ENCODE measurements around the gene PDZD2. TPM values are rescaled to one million over a fixed set of nuclear protein-coding genes. Genes with fewer than 3 reads are reported as not detected.

PDZD2 gene
- total and polyA plus RNA-seq, 8 donors = under 0.01 to 61.3 (median 5.8) TPM

DNA sequence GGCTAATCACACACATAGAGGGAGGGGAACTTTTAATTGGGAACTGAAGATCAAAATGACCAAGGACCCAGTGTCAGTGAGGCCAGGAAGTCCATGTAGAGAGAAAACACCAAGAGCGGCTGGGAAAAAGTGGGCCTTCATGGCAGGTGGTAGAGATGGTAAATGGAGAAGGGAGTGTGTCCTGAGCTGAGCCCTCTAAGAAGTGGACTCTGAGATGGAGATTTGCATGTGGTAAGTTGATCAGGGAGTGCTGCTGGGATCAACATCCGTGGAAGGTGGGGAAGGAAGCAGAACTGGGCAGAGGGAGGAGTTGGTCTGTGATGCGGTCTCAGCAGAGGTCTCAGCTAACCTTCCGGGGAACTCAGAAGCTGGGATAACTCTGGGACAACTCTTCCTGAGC is 18.9 kb upstream of the PDZD2 start:
- H3K27ac ChIP-seq = no peak overlapping the region
- no peaks in the 10 kb centered on the region for H3K9me3 ChIP-seq
- TF ChIP-seq EP300 (IDR thresholded peaks at IDR 0.05) (no peak), POLR2A (IDR thresholded peaks at IDR 0.05) (no peak), POLR2AphosphoS5 (IDR thresholded peaks at IDR 0.05) (no peak)
- TF ChIP-seq, protein P1, sequence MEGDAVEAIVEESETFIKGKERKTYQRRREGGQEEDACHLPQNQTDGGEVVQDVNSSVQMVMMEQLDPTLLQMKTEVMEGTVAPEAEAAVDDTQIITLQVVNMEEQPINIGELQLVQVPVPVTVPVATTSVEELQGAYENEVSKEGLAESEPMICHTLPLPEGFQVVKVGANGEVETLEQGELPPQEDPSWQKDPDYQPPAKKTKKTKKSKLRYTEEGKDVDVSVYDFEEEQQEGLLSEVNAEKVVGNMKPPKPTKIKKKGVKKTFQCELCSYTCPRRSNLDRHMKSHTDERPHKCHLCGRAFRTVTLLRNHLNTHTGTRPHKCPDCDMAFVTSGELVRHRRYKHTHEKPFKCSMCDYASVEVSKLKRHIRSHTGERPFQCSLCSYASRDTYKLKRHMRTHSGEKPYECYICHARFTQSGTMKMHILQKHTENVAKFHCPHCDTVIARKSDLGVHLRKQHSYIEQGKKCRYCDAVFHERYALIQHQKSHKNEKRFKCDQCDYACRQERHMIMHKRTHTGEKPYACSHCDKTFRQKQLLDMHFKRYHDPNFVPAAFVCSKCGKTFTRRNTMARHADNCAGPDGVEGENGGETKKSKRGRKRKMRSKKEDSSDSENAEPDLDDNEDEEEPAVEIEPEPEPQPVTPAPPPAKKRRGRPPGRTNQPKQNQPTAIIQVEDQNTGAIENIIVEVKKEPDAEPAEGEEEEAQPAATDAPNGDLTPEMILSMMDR (IDR thresholded peaks at IDR 0.05) = no peak
- DNase-seq = no peak
- H3K4me1 ChIP-seq = no peaks in the 10 kb centered on the region
- peaks cover 0 to 26% (median 7%) of the 10 kb centered on the region in 3 donors for H3K27me3 ChIP-seq
- 75 to 83% (median 78%) methylated on average over 4 of the region's 4 CpGs for WGBS, 5 donors
- intact Hi-C loops (cut with DNase I; ENCODE audit: low total_unique reads) = no loop called here
- H3K36me3 ChIP-seq = no peaks in the 10 kb centered on the region
- H3K4me3 ChIP-seq = no peak overlapping the region

DNA sequence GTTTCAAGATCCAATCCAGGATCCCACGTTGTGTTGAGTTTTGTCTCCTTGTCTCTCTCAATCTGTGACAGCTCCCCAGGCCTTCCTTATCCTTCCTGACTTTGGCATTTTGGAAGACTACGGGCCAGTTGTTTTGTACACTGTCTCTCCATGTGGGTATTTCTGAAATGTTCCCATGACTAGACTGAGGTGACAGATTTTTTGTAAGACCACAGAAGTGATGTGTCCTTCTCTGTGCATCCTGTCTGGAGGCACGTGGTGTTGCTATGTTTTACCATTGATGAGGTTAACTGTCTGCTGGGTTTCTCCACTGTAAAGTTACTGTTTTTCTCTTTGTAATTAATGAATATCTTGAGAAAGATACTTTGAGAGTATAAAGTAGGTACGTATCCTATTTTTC is 15.7 kb upstream of the PDZD2 start:
- Histone ChIP-seq H3K4me3 (no peak overlapping the region), H3K36me3 (no peaks in the 10 kb centered on the region), H3K4me1 (no peaks in the 10 kb centered on the region), H3K9me3 (no peaks in the 10 kb centered on the region), H3K27me3 (peaks cover 0 to 28% (median 6%) of the 10 kb centered on the region in 3 donors), H3K27ac (no peak overlapping the region)
- TF ChIP-seq POLR2A (IDR thresholded peaks at IDR 0.05) = no peak
- TF ChIP-seq, protein P1 (IDR thresholded peaks at IDR 0.05) = no peak
- TF ChIP-seq POLR2AphosphoS5 (IDR thresholded peaks at IDR 0.05) = no peak
- no peak for TF ChIP-seq EP300 (IDR thresholded peaks at IDR 0.05)
- intact Hi-C loops (cut with DNase I; ENCODE audit: low total_unique reads) = no loop called here
- DNase-seq = no peak
- 67 to 81% (median 76%) methylated on average over 4 of the region's 4 CpGs for WGBS, 5 donors

DNA sequence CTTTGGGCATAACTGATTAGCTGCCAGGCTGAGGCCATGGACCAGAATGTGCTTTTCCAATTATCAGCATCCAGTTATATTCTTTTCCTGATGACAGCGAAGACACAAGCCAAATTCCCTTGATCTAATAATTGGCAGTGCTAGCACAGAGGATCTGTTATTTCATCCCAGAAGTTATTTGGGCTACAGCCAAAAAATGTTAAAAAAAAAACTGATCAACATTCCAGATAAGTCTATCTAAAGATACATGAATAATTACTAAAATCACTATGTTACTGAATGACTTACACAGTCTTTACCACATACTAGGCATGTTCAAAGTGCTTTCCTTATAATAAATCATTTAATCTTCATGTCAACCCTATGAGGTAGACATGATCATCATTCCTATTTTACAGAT is 13.5 kb upstream of the PDZD2 start:
- Histone ChIP-seq H3K4me1 (no peaks in the 10 kb centered on the region), H3K36me3 (no peaks in the 10 kb centered on the region), H3K9me3 (no peaks in the 10 kb centered on the region), H3K27ac (no peak overlapping the region), H3K27me3 (peaks cover 0 to 11% (median 0%) of the 10 kb centered on the region in 3 donors), H3K4me3 (no peak overlapping the region)
- WGBS, 5 donors = 85 to 93% (median 87%) methylated on average over 1 of the region's 1 CpG
- no peak for DNase-seq
- TF ChIP-seq, protein P1 (IDR thresholded peaks at IDR 0.05) = no peak
- TF ChIP-seq EP300 (IDR thresholded peaks at IDR 0.05) = no peak
- intact Hi-C loops (cut with DNase I; ENCODE audit: low total_unique reads) = no loop called here

DNA sequence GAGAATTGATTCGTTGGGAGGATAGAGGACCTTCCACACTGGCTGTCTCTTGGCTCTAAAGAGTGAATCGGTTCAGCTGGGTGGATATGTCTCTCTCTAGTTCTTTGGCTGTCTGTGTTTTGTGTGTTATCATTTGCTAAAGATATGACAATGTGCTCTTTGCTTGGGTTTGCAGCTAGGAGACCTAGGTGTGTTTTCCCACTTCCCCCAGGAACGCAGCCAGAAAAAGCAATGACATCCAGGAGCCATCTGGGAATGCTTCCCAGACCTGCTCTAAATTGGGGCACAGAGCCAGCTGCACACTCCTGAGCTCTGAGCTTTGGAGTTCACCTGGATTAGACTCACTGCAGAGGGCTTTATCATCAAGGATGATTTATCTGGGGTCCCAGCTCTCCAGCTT is 12.8 kb upstream of the PDZD2 start:
- Histone ChIP-seq H3K4me1 (no peaks in the 10 kb centered on the region), H3K9me3 (no peaks in the 10 kb centered on the region), H3K4me3 (no peak overlapping the region), H3K27ac (no peak overlapping the region), H3K27me3 (peaks cover 0 to 7% (median 0%) of the 10 kb centered on the region in 3 donors), H3K36me3 (no peaks in the 10 kb centered on the region)
- TF ChIP-seq POLR2A (IDR thresholded peaks at IDR 0.05) = no peak
- intact Hi-C loops (cut with DNase I; ENCODE audit: low total_unique reads) = no loop called here
- WGBS, 5 donors = 52 to 65% (median 54%) methylated on average over 3 of the region's 3 CpGs
- peak in 1 of 2 donors; percentile 29 for DNase-seq

DNA sequence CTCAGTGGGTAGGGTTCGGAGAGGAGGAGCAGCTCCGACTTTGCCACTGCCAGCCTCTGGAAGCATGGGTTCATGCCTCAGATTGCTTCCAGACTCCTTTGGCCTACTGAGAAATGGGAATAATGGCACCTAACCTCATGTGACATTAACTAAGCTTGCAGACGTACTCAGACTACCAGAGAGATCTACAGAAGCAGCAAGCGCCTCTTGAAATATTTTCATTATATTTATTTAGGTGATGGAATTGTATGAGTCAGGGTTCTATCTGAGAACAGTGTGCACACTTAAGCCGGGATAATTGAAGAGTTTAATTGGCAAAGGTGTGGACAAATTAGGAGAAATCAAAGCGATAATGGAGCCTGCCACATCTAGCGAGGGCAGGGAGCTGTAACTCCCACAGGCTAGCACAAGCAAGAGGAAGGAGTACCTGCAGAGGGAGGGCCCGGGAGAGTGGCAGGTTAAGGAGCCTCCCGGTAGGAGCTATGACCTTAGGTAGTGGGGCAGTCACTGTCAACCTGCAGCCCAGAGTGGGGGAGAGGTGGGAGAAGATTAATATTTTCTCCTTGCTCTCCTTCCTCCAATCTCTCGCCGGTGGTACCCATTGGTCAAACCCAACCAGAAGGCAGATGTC is 12.2 kb upstream of the PDZD2 start:
- Histone ChIP-seq H3K4me1 (no peaks in the 10 kb centered on the region), H3K36me3 (no peaks in the 10 kb centered on the region), H3K4me3 (no peak overlapping the region), H3K27me3 (peaks cover 0 to 7% (median 0%) of the 10 kb centered on the region in 3 donors), H3K9me3 (no peaks in the 10 kb centered on the region), H3K27ac (no peak overlapping the region)
- intact Hi-C loops (cut with DNase I; ENCODE audit: low total_unique reads) = no loop called here
- WGBS, 5 donors = 69 to 78% (median 73%) methylated on average over 11 of the region's 11 CpGs
- DNase-seq = no peak
- no peak for TF ChIP-seq POLR2A (IDR thresholded peaks at IDR 0.05)
- no peak for TF ChIP-seq EP300 (IDR thresholded peaks at IDR 0.05)
- no peak for TF ChIP-seq POLR2AphosphoS5 (IDR thresholded peaks at IDR 0.05)
- TF ChIP-seq, protein P1 (IDR thresholded peaks at IDR 0.05) = no peak

Measured in stomach (tissue), 9 donors.